HAP-1 (cell line): ENCODE data around the gene TBC1D21.

Experiments
- DNase-seq, 2 experiments: peaks; one replicate each; pipeline ENCODE4 v3.0.0-alpha.2; 2016 to 2020; ENCODE audit warnings: low spot score in 2 of 2
- H3K27me3 ChIP-seq: fragments of 250-450 bp; sonication (Bioruptor Pico); 2 replicates; pipeline ENCODE4 v1.5.1; 2020; ENCODE audit warnings: low read depth, mild to moderate bottlenecking, moderate library complexity
- H3K36me3 ChIP-seq: fragments of 250-450 bp; sonication (Bioruptor Pico); replicated peaks from 2 replicates; pipeline ENCODE4 v1.5.1; 2020; ENCODE audit warnings: mild to moderate bottlenecking
- H3K4me1 ChIP-seq: fragments of 250-450 bp; sonication (Bioruptor Pico); 2 replicates; pipeline ENCODE4 v1.5.1; 2020; ENCODE audit warnings: mild to moderate bottlenecking
- H3K4me3 ChIP-seq: fragments of 250-450 bp; sonication (Bioruptor Pico); 2 replicates; pipeline ENCODE4 v1.5.1; 2020; ENCODE audit warnings: mild to moderate bottlenecking, moderate library complexity
- H3K9me3 ChIP-seq: fragments of 250-450 bp; sonication (Bioruptor Pico); 2 replicates; pipeline ENCODE4 v1.5.1; 2020; ENCODE audit warnings: mild to moderate bottlenecking, moderate library complexity
- in situ Hi-C: fragments of 300-500 bp; cut with MboI; formaldehyde crosslinking; loops from 3 replicates; pipeline ENCODE4 v1.14.3; 2020; ENCODE audit warnings: low sequenced_read_pairs, inconsistent platforms, mixed read lengths

TBC1D21 gene

DNA sequence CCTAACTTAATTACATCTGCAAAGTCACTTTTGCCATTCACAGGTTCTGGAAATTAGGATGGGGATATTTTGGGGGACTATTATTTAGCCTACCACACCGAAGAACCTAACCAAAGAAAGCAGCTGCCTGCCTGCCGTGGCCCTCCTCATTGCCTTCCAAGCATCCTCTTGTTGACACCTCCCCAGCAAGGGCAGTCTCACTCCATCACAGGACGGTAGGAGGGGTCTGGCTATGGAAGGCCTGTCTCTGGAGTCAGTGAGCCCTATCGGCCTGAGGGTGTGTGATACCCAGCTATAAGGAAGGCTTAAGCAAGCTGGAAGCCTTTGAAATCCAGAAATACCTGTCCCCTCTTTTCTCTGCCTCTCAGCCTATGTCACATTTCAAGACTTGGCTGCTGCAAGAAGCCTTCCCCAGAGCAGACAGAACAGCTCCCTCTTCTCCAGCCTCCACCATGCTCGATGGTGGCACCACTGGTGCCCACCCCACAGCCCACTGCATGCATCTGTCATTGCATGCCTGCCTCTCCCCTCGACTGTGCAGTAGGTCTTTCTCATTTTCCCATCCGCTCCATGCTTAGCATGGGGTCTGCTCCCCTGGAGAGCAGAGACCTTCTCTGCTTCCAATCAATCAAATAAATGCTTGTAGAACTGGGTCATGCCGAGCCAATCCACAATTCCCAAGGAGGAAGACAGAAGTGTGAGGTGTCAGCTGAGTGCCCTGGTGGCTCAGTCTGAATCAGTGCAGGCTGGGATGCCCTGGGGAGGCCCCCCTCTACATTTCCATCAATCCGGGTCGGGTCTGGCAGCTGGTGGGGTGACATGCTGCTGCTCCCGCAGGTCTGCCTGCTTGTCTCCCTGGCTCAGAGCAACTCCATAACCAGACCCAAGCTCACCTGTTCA, 29.0 kb downstream of the TBC1D21 start:
- H3K4me3 ChIP-seq = no peak overlapping the region
- in situ Hi-C loops = no loop called here
- DNase-seq = no peak
- no peaks in the 10 kb centered on the region; the same call in 1 of the 2 replicates for H3K9me3 ChIP-seq
- no peaks in the 10 kb centered on the region for H3K36me3 ChIP-seq
- no peaks in the 10 kb centered on the region for H3K27me3 ChIP-seq
- H3K4me1 ChIP-seq = no peaks in the 10 kb centered on the region

DNA sequence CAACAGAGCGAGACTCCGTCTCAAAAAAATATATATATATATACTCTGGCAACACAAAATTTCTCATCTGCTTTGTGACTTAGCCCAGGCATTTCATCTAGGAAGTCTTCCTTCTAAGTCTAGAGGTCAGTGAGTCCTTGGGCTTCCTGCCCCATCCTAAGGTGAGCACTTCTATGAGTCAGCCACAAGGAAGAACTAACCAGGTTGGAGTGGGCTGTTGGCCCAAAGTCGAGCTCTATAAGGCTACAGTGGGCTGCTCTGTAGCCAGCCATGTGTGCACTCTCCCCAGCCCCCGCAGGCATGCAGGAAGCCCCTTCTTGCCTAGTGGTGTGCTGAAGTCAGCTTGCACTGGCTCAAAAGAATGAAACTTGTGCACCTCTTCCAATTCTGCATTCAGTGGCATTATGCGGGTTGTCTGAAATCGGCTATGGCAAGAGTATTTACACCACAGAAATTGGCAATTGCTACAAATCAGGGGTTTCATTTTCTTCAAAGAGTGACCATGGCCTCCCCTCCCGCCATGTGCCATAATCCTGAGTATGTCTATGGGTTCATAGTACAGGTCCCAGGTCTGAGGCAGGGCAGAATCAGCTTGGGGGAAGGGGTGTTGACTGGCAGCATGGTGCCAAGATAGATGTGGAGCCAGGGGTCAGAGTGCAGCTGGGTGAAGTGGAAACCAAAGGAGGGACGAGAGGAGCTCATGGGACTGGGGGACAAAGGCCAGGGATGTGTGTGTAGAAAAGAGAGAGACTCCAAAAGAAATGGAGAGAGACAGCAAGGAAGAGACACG, 30.9 kb downstream of the TBC1D21 start:
- H3K27me3 ChIP-seq = no peaks in the 10 kb centered on the region
- no peaks in the 10 kb centered on the region; the same call in 1 of the 2 replicates for H3K9me3 ChIP-seq
- H3K4me3 ChIP-seq = no peak overlapping the region
- in situ Hi-C loops = no loop called here
- H3K36me3 ChIP-seq = no peaks in the 10 kb centered on the region
- H3K4me1 ChIP-seq = no peaks in the 10 kb centered on the region
- no peak for DNase-seq

DNA sequence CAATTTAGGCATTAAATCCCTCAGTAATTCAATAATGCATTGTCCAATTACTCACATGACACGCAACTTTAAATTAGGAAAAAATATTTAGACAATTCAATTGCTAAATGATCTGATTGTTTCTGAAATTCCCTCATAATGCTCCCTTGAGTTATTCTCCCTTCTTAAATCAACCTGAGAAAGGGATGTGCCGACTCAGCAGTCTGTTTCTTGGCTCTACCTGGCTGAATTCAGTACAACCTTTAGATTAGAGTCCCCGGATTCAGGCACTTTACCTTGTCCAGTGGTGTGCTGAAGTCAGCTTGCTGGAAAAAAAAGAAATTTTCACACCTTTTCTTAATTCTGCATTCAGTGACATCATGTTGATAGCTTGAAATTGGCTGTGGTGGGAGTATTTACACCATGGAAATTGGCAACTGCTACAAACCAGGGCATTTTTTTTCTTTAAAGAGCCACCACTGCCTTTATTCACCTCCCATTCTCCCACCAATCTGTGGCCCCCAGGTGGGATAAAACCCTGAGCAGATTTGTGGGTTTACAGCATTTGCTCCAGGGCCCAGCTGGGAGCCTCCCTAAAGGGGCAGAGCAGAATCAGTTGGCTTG, 32.0 kb downstream of the TBC1D21 start:
- no peaks in the 10 kb centered on the region for H3K36me3 ChIP-seq
- no peaks in the 10 kb centered on the region for H3K27me3 ChIP-seq
- H3K4me3 ChIP-seq = no peak overlapping the region
- no peak for DNase-seq
- in situ Hi-C loops = no loop called here
- H3K9me3 ChIP-seq = no peaks in the 10 kb centered on the region; the same call in 1 of the 2 replicates
- no peaks in the 10 kb centered on the region for H3K4me1 ChIP-seq

DNA sequence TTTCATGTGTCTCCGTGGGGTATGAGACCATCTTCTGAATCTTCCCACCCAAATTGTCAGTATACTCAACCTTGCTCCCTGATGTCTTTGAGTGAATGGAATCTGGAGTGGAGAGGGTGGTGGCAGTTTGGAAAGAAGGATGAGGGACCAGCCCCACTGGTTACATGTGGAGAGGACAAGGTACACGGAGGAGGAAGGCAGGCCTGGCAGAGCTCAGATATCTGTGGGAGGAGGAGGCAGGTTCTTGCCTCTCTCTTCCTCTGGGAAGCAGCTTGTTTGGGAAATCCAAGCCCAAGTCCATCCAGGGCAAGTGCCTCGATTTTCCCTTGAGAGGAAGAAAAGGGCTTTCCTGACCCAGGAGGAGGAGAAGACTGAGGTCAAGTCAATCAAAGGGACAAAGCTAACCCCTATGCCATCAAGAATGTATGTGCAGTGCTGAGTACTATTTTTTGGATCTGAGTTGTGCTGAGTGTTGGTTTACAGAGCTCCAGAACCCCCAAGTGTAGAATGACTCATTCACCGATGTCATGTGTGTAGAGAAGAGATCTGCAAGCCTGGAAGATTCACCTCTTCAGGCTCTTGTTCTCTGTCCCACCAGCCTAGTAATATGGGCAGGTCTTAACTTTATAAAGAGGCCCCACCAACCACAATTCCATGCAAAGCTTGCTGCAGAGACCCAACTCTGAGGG, 33.1 kb downstream of the TBC1D21 start:
- no peaks in the 10 kb centered on the region for H3K27me3 ChIP-seq
- no peaks in the 10 kb centered on the region; the same call in 1 of the 2 replicates for H3K9me3 ChIP-seq
- in situ Hi-C loops = no loop called here
- no peak overlapping the region for H3K4me3 ChIP-seq
- no peaks in the 10 kb centered on the region for H3K36me3 ChIP-seq
- H3K4me1 ChIP-seq = no peaks in the 10 kb centered on the region
- DNase-seq = no peak

DNA sequence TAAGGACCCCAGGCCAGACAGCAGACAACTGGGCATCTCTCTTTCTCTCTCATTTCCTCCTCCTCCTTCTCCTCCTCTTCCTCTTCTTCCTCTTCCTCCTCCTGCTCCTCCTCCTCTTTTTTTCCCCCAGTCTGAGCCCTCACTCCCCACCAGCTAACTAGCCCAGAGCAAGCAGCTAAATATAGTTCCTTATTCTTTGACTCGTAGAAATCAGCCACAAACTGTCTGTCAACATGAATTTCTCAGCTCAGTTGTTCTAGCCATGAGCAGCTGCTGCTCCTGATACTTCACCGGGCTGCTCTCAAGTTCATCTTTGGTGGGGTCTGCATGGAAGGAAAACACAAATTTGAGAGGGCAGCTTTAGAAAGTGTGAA, 33.7 kb downstream of the TBC1D21 start:
- Histone ChIP-seq H3K4me1 (no peaks in the 10 kb centered on the region), H3K36me3 (no peaks in the 10 kb centered on the region), H3K9me3 (no peaks in the 10 kb centered on the region; the same call in 1 of the 2 replicates), H3K27me3 (no peaks in the 10 kb centered on the region), H3K4me3 (no peak overlapping the region)
- DNase-seq = no peak
- in situ Hi-C loops = no loop called here

DNA sequence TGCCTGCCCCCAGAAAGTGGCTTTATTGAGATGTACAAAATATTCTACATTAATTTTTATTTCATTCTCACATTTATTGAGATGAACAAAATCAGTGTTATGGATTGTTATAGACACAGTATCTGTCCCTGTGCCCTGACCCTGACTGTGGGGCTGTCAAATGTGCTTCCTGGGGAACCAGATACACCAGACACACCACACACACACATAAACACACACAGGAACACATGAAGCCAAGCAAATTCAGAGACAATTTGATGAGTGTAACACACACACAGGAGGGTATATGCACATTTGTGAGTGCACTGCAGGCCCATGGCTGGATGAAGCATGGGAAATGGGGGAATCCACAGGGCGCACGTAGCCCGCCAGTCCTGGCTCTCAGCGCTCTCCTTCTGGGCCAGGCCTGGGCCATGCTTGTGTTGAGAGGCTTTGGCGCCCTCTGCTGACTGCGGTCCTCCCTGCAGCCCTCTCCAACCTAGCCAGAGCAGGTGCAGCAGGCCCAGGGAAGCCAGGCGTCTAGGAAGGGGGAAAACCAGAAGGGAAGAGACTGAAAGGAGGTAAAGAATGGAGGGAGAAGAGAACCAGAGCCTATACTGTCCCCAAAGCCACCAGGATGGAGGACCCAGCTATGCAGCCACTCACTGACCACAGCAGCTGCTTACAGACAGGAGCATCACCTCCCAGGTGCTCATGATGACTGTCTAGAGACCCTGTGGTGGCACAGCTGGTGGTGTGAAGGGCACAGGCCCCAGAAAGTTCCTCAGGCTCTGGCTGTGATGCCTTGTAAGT, 34.9 kb downstream of the TBC1D21 start:
- no peaks in the 10 kb centered on the region; the same call in 1 of the 2 replicates for H3K9me3 ChIP-seq
- H3K27me3 ChIP-seq = no peaks in the 10 kb centered on the region
- in situ Hi-C loops = no loop called here
- DNase-seq = peak; percentile 86 to 97
- no peak overlapping the region for H3K4me3 ChIP-seq
- no peaks in the 10 kb centered on the region for H3K36me3 ChIP-seq
- H3K4me1 ChIP-seq = no peaks in the 10 kb centered on the region

DNA sequence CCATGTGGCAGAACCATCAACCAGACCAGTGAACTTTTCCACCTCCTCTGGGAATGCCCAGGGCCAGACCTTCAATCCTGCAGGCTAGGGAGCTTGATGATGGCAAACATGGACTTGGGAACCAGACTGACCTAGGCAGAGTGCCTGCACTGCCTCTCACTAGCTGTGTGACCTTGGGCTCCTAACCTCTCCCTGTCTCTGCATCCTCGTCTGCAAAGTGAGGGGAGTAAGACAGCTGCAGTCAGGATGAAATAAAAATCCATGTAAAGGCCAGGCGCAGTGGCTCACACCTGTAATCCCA, 35.4 kb downstream of the TBC1D21 start:
- no peaks in the 10 kb centered on the region for H3K27me3 ChIP-seq
- no peaks in the 10 kb centered on the region for H3K4me1 ChIP-seq
- H3K4me3 ChIP-seq = no peak overlapping the region
- DNase-seq = no peak
- H3K9me3 ChIP-seq = no peaks in the 10 kb centered on the region; the same call in 1 of the 2 replicates
- in situ Hi-C loops = no loop called here
- no peaks in the 10 kb centered on the region for H3K36me3 ChIP-seq

DNA sequence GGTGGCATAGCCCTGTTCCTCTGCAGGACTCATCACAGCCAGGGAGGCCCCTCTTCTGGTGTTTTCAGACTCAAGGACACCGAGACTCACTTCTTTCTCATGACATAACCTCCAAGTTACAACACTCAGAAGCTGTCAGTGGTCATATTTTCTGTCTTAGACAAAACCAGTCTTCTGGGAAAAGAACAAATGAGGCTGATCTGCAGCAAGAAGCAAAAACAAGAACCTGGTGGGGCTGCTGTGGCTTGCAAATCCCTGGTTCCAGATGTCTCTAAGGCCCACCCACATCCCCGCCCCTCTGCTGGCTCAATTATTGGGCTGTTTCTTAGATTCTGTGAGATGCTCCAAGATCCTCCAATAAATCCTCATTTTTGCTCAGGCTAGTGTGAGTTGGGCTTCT, 36.3 kb downstream of the TBC1D21 start:
- DNase-seq = no peak
- Histone ChIP-seq H3K4me3 (no peak overlapping the region), H3K27me3 (no peaks in the 10 kb centered on the region), H3K4me1 (peaks cover 2% of the 10 kb centered on the region), H3K36me3 (no peaks in the 10 kb centered on the region), H3K9me3 (no peaks in the 10 kb centered on the region; the same call in 1 of the 2 replicates)
- in situ Hi-C loops = no loop called here

DNA sequence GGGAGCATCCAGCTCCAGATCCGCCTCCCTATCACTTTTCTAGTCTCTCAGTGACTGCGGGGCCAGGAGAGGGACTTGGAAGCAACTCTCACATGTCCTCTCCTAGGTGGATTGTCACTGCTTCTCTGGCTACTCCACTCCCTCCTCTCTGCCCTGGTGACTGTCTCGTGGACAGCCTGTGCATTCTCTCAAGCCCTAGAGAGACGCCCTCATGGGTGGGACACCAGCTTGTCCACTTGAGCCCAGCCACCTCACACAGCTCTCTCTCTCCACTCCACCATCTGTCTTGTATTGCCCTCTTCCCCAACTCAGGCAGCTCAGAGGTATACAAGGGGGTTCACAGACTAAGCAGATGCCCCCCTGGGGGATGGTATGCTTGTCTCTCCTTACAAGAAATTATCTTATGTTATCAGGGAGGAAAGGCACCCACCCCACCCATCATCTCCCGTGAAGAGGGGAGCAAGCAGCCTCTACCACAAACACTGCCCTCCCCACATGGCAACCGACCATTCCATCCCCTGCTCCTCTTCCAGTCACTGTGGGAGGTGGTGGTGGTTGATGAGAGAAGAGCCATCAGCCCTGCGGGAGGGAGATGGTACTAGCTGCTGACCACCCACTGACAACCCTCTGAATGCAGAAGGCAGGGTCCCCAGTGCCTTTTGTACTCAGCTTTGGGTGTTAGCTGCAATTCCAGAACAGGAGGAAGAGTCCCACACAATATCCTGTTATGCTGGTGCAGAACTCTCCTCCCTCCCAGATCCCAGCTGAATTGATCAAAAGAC, 37.3 kb downstream of the TBC1D21 start:
- H3K9me3 ChIP-seq = peaks cover under 1% of the 10 kb centered on the region
- in situ Hi-C loops = no loop called here

DNA sequence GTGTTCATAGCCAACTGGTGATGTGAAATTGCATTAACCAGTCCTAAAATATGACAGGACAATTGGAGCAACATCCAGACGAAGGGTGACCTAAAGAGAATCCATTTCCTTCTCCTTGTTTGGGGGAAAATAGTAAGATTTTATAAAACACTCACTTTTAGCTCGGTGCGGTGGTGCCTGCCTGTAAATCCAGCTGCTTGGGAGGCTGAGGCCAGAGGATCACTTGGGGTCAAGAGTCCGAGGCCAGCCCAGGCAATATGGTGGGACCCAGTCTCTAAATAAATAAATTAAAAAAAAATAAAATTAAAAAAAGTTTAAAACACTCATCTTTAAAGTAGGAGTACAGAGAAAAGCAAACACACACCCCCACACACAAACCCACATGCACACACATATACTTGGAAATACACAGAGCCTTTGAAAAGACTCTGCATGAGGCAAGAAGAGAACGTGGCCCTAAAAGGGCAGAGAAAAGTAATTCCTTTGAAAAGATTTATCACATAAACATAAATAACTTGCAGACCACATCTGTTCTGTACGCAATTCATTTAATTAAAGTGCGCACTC, 38.7 kb downstream of the TBC1D21 start:
- H3K27me3 ChIP-seq = no peaks in the 10 kb centered on the region
- H3K36me3 ChIP-seq = no peaks in the 10 kb centered on the region
- in situ Hi-C loops = no loop called here
- no peak overlapping the region for H3K4me3 ChIP-seq
- peaks cover 12% of the 10 kb centered on the region for H3K4me1 ChIP-seq
- H3K9me3 ChIP-seq = peaks cover 10% of the 10 kb centered on the region
- no peak for DNase-seq

More for the DNA sequence above, 37.3 kb downstream of the TBC1D21 start:
- Histone ChIP-seq H3K4me3 (no peak overlapping the region), H3K4me1 (peaks cover 12% of the 10 kb centered on the region), H3K27me3 (no peaks in the 10 kb centered on the region), H3K36me3 (no peaks in the 10 kb centered on the region)
- no peak for DNase-seq

DNA sequence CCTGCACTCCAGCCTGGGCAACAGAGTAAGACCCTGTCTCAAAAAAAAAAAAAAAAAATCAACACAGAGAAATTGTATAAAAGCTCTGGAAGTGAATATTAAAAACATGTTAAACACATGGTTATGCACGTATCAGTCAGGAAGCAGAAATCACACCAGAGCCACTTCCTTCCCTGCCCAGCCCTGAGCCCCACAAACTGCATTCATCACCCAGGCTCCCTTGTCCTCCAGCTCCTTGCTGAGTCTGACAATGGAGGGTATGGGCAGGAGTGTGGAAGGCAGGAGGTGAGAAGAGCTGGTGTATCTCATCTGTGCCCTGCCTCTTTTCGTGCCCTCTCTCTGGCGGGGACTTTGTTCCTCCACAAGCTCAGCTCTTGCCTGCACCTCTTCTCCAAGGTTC, 40.8 kb downstream of the TBC1D21 start:
- in situ Hi-C loops = no loop called here
- peaks cover 10% of the 10 kb centered on the region for H3K9me3 ChIP-seq
- H3K4me1 ChIP-seq = peaks cover 12% of the 10 kb centered on the region
- no peaks in the 10 kb centered on the region for H3K27me3 ChIP-seq
- H3K4me3 ChIP-seq = no peak overlapping the region
- no peaks in the 10 kb centered on the region for H3K36me3 ChIP-seq
- no peak for DNase-seq

DNA sequence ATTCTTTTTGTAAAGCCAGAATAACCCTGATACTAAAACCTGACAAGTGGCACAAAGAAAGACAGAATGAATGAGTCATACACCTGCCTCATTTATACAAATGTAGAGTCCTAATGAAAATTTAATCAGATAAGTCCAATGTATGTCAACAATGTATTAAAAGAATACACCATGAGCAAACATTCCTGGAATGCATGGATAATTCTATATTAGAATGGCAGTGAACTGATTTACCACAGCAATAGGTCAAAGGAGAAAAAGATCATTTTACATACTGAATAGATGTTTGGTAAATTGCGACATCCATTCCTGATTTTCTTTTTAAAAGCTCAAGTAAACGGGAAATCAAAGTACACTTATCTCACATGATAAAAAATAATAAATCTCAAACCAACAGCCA, 41.7 kb downstream of the TBC1D21 start:
- in situ Hi-C loops = no loop called here
- Histone ChIP-seq H3K9me3 (peaks cover 10% of the 10 kb centered on the region), H3K36me3 (no peaks in the 10 kb centered on the region), H3K4me1 (peaks cover 12% of the 10 kb centered on the region), H3K4me3 (no peak overlapping the region), H3K27me3 (no peaks in the 10 kb centered on the region)
- peak in 1 of 2 experiments; percentile 94 for DNase-seq
